Measurements from ENCODE around the gene SOCS6. TPM values are rescaled to one million over a fixed set of nuclear protein-coding genes. Genes with fewer than 3 reads are reported as not detected.

The SOCS6 gene
- total and polyA plus RNA-seq, 2 of the 13 experiments (the other 11 are each of a cell fraction or from before 2014, with no cell fraction given): 18.6 to 38.3 TPM

DNA sequence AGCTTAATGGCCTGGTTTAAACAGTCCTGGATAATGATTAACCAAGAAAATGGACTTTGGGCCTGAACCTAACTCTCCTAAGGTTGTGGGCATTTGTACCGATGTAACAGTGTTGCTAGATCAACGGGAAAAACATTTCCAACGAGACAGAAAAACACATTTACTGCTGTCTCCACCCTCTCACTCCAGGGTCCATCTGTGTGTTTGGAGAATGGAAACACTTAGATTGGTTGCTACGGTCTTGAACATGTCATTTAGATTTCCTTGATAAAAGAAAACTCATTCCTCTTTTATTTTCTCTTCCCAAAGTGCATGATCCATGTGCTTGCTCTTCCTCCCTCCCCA lies 88.0 kb downstream of the SOCS6 start (continued):
- TF ChIP-seq, protein P1, sequence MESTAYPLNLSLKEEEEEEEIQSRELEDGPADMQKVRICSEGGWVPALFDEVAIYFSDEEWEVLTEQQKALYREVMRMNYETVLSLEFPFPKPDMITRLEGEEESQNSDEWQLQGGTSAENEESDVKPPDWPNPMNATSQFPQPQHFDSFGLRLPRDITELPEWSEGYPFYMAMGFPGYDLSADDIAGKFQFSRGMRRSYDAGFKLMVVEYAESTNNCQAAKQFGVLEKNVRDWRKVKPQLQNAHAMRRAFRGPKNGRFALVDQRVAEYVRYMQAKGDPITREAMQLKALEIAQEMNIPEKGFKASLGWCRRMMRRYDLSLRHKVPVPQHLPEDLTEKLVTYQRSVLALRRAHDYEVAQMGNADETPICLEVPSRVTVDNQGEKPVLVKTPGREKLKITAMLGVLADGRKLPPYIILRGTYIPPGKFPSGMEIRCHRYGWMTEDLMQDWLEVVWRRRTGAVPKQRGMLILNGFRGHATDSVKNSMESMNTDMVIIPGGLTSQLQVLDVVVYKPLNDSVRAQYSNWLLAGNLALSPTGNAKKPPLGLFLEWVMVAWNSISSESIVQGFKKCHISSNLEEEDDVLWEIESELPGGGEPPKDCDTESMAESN (CRISPR knock-in tag; conservative IDR thresholded peaks at IDR 0.05): no peak
- TF ChIP-seq, protein P2, sequence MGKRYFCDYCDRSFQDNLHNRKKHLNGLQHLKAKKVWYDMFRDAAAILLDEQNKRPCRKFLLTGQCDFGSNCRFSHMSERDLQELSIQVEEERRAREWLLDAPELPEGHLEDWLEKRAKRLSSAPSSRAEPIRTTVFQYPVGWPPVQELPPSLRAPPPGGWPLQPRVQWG (CRISPR knock-in tag; IDR thresholded peaks at IDR 0.05; ENCODE audit: borderline replicate concordance, low read depth): no peak
- TF ChIP-seq, protein P3, sequence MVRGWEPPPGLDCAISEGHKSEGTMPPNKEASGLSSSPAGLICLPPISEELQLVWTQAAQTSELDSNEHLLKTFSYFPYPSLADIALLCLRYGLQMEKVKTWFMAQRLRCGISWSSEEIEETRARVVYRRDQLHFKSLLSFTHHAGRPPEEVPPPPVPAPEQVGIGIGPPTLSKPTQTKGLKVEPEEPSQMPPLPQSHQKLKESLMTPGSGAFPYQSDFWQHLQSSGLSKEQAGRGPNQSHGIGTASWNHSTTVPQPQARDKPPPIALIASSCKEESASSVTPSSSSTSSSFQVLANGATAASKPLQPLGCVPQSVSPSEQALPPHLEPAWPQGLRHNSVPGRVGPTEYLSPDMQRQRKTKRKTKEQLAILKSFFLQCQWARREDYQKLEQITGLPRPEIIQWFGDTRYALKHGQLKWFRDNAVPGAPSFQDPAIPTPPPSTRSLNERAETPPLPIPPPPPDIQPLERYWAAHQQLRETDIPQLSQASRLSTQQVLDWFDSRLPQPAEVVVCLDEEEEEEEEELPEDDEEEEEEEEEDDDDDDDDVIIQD (CRISPR knock-in tag; IDR thresholded peaks at IDR 0.05; ENCODE audit: low read depth): peak; percentile 87; the same call in 1 of the 2 replicates
- TF ChIP-seq ARNTL (CRISPR knock-in tag; IDR thresholded peaks at IDR 0.05): no peak; the same call in 1 of the 2 replicates
- TF ChIP-seq LCORL (IDR thresholded peaks at IDR 0.05): no peak
- TF ChIP-seq LCORL (CRISPR knock-in tag; IDR thresholded peaks at IDR 0.05): peak; percentile 45
- TF ChIP-seq PHB2 (IDR thresholded peaks at IDR 0.05; ENCODE audit: partially characterized antibody): no peak
- TF ChIP-seq FOXM1 (CRISPR knock-in tag; IDR thresholded peaks at IDR 0.05): no peak
- TF ChIP-seq, protein P4, sequence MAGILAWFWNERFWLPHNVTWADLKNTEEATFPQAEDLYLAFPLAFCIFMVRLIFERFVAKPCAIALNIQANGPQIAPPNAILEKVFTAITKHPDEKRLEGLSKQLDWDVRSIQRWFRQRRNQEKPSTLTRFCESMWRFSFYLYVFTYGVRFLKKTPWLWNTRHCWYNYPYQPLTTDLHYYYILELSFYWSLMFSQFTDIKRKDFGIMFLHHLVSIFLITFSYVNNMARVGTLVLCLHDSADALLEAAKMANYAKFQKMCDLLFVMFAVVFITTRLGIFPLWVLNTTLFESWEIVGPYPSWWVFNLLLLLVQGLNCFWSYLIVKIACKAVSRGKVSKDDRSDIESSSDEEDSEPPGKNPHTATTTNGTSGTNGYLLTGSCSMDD (CRISPR knock-in tag; IDR thresholded peaks at IDR 0.05): no peak
- TF ChIP-seq, protein P5, sequence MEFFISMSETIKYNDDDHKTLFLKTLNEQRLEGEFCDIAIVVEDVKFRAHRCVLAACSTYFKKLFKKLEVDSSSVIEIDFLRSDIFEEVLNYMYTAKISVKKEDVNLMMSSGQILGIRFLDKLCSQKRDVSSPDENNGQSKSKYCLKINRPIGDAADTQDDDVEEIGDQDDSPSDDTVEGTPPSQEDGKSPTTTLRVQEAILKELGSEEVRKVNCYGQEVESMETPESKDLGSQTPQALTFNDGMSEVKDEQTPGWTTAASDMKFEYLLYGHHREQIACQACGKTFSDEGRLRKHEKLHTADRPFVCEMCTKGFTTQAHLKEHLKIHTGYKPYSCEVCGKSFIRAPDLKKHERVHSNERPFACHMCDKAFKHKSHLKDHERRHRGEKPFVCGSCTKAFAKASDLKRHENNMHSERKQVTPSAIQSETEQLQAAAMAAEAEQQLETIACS (CRISPR knock-in tag; IDR thresholded peaks at IDR 0.05): no peak
- no peak for TF ChIP-seq ZNF556 (CRISPR knock-in tag; IDR thresholded peaks at IDR 0.05; ENCODE audit: borderline replicate concordance)
- no peak for TF ChIP-seq ZNF253 (CRISPR knock-in tag; IDR thresholded peaks at IDR 0.05; ENCODE audit: borderline replicate concordance)
- TF ChIP-seq NR3C1 (CRISPR knock-in tag; IDR thresholded peaks at IDR 0.05): no peak
- no peak for TF ChIP-seq MAF1 (CRISPR knock-in tag; IDR thresholded peaks at IDR 0.05; ENCODE audit: borderline replicate concordance)
- no peak for TF ChIP-seq ZNF552 (CRISPR knock-in tag; IDR thresholded peaks at IDR 0.05; ENCODE audit: borderline replicate concordance)
- TF ChIP-seq PHF21A (CRISPR knock-in tag; IDR thresholded peaks at IDR 0.05): no peak
- TF ChIP-seq ZNF430 (CRISPR knock-in tag; IDR thresholded peaks at IDR 0.05): 0 out of 2 replicates have a peak, but pooled peaks have one; percentile 36
- TF ChIP-seq KDM2A (CRISPR knock-in tag; IDR thresholded peaks at IDR 0.05; ENCODE audit: borderline replicate concordance, low read depth): no peak
- no peak for TF ChIP-seq SIN3A (IDR thresholded peaks at IDR 0.05; ENCODE audit: borderline replicate concordance, low read depth, low read length)
- TF ChIP-seq TP53 (CRISPR knock-in tag; conservative IDR thresholded peaks at IDR 0.05): no peak
- TF ChIP-seq ZNF264 (CRISPR knock-in tag; IDR thresholded peaks at IDR 0.05): no peak
- TF ChIP-seq, protein P6, sequence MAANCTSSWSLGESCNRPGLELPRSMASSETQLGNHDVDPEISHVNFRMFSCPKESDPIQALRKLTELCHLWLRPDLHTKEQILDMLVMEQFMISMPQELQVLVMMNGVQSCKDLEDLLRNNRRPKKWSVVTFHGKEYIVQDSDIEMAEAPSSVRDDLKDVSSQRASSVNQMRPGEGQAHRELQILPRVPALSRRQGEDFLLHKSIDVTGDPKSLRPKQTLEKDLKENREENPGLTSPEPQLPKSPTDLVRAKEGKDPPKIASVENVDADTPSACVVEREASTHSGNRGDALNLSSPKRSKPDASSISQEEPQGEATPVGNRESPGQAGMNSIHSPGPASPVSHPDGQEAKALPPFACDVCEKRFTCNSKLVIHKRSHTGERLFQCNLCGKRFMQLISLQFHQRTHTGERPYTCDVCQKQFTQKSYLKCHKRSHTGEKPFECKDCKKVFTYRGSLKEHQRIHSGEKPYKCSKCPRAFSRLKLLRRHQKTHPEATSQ (CRISPR knock-in tag; IDR thresholded peaks at IDR 0.05; ENCODE audit: borderline replicate concordance): no peak

Data from HepG2 (cell line).